GM12874 (cell line): ENCODE results near the gene FXN.

Experiments
- TF ChIP-seq, protein P1 (sequence below): IDR thresholded peaks from 2 replicates; pipeline ENCODE4 v1.5.1; 2011; ENCODE audit warnings: low read depth, mild to moderate bottlenecking, control low read depth, low read length, moderate library complexity; ENCODE audit not compliant: insufficient read depth

The FXN gene

DNA sequence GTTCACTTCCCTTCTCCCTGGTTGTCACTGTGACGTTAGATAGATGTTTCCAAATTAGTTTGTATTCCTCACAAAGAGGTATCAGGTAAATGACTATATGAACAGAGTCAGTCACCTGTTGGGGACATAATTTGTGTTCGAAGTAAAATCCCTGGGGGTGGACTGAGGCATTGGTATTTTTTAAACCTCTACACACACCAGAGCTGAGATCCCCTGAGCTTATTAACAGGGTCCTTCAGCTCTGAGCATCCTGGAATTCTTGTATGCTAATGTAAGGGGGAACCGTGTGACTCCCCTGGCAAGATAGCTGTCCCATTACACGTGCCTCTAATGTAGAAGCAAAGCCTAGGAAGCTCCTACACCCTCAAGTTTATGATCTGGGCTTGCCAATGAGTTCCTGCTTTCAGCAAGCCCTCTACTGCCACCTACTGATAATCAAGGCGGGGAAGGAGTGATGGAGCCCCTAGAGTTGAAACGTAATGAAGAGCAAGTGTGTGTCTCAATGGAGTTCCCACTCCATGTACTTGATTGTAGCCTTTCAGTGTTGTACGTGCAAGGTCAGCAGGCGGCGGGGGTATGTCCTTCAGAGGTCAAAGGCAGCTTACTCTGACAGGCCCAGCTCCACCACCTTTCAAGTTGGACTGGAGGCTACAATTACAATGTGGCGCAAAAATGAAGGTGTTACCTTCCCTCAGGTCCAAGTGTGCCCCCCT, 36.0 kb upstream of the FXN start:
- TF ChIP-seq, protein P1, sequence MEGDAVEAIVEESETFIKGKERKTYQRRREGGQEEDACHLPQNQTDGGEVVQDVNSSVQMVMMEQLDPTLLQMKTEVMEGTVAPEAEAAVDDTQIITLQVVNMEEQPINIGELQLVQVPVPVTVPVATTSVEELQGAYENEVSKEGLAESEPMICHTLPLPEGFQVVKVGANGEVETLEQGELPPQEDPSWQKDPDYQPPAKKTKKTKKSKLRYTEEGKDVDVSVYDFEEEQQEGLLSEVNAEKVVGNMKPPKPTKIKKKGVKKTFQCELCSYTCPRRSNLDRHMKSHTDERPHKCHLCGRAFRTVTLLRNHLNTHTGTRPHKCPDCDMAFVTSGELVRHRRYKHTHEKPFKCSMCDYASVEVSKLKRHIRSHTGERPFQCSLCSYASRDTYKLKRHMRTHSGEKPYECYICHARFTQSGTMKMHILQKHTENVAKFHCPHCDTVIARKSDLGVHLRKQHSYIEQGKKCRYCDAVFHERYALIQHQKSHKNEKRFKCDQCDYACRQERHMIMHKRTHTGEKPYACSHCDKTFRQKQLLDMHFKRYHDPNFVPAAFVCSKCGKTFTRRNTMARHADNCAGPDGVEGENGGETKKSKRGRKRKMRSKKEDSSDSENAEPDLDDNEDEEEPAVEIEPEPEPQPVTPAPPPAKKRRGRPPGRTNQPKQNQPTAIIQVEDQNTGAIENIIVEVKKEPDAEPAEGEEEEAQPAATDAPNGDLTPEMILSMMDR: peak; percentile 81

DNA sequence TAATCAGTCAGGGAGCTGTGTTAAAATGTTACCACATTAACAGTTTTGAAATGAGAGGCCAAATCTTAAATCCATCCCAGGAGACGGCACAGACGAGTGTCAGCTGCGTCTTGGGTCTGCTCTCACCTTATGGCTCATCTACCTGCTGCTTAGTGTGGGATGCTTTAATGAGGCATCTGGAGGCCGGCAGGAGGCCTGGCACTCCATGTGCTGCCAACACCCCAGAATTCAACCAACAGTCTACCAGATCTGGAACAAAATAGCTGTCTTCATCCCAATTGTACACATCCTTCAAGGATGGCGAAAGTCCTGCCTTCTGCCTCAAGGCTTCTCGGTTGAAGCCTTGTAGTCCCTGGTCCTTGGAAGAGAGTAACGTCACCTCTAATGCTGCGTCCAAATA, 33.6 kb upstream of the FXN start:
- TF ChIP-seq, protein P1: no peak

DNA sequence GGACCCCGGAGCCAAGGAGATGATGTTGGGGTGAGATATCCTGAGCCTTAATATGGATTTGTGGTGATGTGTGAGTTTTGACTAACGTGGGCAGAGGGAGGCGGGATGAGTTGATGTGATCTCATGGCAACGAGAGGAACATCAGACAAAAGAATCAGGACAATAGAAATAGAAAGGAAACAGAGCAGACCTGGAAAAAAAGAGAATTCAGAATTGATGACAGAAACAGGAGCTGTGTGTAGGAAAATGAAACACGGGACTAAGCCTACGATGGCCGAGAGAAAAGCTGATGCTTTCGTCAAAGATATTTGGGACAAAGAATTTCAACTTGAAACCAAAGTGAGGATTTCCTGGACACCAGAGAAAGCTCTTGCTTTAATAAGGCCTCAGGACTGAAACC, 32.5 kb upstream of the FXN start:
- TF ChIP-seq, protein P1: no peak

DNA sequence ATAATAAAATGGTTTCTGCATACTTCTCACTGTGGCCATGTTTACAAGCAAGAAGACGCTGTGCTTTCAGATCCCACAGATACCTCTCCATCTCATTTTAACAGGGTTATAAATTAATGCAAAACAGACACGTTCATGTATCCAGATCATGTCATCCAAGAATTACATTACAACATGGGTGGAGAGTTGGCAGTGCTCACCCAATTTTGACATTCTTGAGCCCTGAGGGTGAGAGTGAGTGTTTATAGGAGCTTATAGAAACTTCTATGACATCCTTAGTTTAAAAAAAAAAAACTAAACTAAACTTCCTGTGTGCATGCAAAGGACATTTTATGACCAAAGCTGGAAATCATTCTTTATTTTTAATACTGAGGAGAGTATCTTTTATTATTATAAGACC, 30.7 kb upstream of the FXN start:
- TF ChIP-seq, protein P1: no peak

DNA sequence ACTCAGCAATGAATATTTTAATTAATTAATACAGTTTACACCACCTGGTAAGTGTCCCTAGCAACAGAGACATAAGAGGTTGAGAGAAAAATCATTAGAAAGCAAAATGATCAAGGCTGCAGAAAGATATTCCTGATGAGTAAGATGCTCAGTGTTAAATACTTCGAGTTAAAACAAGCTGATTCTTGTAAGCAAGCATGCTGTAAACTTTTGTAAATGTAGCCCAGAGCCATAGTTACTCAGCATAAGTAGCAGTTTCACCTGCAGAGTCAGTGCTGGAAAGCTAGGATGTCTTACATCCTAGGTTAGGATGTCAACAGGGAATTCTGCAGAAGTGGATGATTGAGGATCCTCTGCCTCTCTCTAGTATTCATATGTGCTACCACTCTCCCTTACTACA, 25.8 kb upstream of the FXN start:
- TF ChIP-seq, protein P1: no peak

DNA sequence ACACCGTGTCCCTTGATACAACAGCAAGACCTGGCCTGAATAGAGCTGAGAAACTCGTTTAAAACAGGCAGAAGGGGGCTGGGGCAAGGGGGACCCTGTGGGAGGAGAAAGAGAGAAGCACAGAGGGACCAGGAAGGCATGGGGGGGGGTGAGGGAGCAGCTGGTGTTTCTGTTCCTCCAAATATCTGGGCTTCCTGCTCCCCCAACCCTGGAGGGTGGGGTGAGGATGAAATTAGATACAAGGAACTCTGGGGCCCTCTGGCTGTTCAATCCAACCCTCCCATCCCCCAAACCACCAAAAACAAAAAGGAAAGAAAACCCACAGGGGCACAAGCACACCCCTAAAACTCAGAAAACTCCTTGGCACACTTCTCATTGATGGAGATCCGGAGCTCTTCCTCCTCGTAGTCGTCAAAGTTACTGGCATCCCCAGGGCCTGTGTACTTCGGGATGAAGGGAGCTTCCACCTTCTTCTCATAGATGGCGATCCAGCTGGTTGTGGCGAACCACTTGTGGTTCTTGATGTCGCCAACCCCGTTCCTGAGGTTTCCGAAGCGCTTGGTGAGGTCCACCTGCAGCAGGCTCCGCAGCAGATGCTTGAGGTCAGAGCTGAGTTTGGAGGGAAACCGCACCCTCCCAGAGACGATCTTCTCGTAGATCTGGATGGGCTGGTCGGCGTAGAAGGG, 22.7 kb upstream of the FXN start:
- TF ChIP-seq, protein P1: no peak

DNA sequence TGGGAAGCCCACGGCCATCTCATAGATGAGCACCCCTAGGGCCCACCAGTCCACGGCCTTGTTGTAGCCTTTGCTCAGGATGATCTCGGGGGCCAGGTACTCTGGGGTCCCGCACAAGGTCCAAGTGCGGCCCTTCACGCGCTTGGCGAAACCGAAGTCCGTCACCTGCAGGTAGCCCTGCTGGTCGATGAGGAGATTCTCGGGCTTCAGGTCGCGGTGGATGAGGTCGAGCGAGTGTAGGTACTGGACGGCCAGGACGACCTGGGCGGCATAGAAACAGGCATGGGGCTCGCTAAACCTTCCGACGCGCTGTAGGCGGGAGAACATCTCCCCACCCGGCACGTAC, 22.2 kb upstream of the FXN start:
- TF ChIP-seq, protein P1: no peak
